HG03378 (cell line): ENCODE results near the gene MSANTD2.

Source experiments
- ATAC-seq: cut with Tn5 transposase; IDR thresholded peaks from one replicate; pipeline ENCODE4 v1.9.1; 2021; ENCODE audit warnings: mild to moderate bottlenecking, moderate library complexity; ENCODE audit not compliant: unreplicated experiment

MSANTD2 gene

GRCh38 chr11:124739479-124740276, 60.5 kb downstream of the MSANTD2 start, which contains the start of gene NRGN:
Gene NRGN (plus strand): TSS chr11:124739942. CDS start chr11:124740085, 143 bp downstream.
- peak; percentile 77 for ATAC-seq

- ATAC-seq, result no peak
These were observed 61.3 kb downstream of the MSANTD2 start for GRCh38 chr11:124738713-124739478.

GRCh38 chr11:124737638-124738305, 62.4 kb downstream of the MSANTD2 start:
- ATAC-seq, result no peak

- no peak for ATAC-seq
These were observed 63.5 kb downstream of the MSANTD2 start for GRCh38 chr11:124736736-124737135.

- ATAC-seq, result no peak
These were observed 68.0 kb downstream of the MSANTD2 start for GRCh38 chr11:124732230-124732629.

- ATAC-seq, result no peak
These were observed 70.6 kb downstream of the MSANTD2 start for GRCh38 chr11:124729571-124729970.

- ATAC-seq, result no peak
These were observed 72.1 kb downstream of the MSANTD2 start for GRCh38 chr11:124728134-124728533.

GRCh38 chr11:124727474-124727873, 72.7 kb downstream of the MSANTD2 start:
- no peak for ATAC-seq

GRCh38 chr11:124725719-124726105, 74.5 kb downstream of the MSANTD2 start:
- ATAC-seq, result peak; percentile 11

GRCh38 chr11:124724979-124725718, 75.1 kb downstream of the MSANTD2 start:
- peak; percentile 96 for ATAC-seq

GRCh38 chr11:124722176-124722575, 78.0 kb downstream of the MSANTD2 start:
- ATAC-seq, result no peak

- no peak for ATAC-seq
These were observed 80.7 kb downstream of the MSANTD2 start for GRCh38 chr11:124719534-124719933.

GRCh38 chr11:124718801-124719200, 81.4 kb downstream of the MSANTD2 start:
- ATAC-seq, result no peak

GRCh38 chr11:124717786-124718651, 82.2 kb downstream of the MSANTD2 start:
- ATAC-seq, result no peak

- peak; percentile 53 for ATAC-seq
These were observed 82.8 kb downstream of the MSANTD2 start for GRCh38 chr11:124717421-124717785.

- no peak for ATAC-seq
These were observed 83.6 kb downstream of the MSANTD2 start for GRCh38 chr11:124716591-124716990.
